GM12865 (cell line): Measurements from ENCODE around the gene FBLN1.
"Not testable (repeated sequence)": the region's sequence is repeated elsewhere in the genome, so short reads cannot be mapped to it uniquely, and the experiment has no call there.

ENCODE experiments used
- DNase-seq: peaks from one replicate; pipeline ENCODE4 v3.0.0; 2010; ENCODE audit warnings: low read depth
- H3K4me3 ChIP-seq: 2 replicates; pipeline ENCODE4 v1.5.1; 2011; ENCODE audit warnings: mild to moderate bottlenecking, low read depth, low read length, control low read depth
- CTCF ChIP-seq: IDR thresholded peaks from 2 replicates; pipeline ENCODE4 v1.5.1; 2011; ENCODE audit warnings: low read length, control low read depth, low read depth, inconsistent platforms; ENCODE audit not compliant: insufficient read depth; ENCODE audit errors: missing control alignments

FBLN1 gene

GRCh38 chr22:45554861-45555260 lies 52.2 kb downstream of the FBLN1 start:
- TF ChIP-seq CTCF = no peak
- no peak overlapping the region for H3K4me3 ChIP-seq
- no peak for DNase-seq

DNA sequence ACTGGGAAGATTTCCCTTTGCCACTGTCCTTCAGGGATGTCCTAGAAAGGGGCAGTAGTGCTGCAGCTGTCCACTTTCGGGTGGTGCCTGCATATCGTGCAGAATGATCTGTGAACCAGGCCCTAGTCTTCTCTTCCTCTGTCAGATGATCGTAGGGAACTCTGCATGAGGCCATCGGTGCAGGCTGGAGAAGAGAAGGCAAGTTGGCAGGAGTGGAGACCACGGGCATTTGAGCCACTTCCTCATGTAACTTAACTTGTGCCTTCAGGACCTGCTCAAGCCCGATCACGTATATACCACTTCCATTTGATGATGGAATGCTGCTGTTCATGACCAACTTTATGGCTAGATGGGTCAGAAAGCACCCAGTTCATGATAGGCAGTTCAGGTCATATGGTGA lies 55.2 kb downstream of the FBLN1 start:
- H3K4me3 ChIP-seq, DNase-seq: not testable (repeated sequence)

GRCh38 chr22:45560092-45560491 lies 57.4 kb downstream of the FBLN1 start:
- DNase-seq, H3K4me3 ChIP-seq: not testable (repeated sequence)

GRCh38 chr22:45560761-45561160 lies 58.1 kb downstream of the FBLN1 start:
- DNase-seq, H3K4me3 ChIP-seq: not testable (repeated sequence)

DNA sequence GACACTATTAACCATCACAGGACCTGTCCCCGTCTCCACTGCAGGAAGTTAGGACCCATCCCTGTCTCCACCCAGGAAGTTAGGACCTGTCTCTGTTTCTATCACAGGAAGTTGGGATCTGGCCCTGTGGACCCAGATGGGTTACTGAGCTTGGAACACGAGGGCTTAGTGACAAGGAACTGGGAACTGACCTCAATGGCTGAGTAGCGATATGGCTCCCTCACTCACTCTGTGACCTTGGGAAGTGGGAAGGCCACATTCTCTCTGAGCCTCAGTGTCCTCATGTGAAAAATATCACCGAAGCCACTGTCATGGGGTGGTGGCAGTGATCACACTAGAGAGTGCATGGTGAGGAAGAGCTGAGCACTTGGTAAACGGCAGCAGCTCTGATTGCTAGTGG lies 59.4 kb downstream of the FBLN1 start:
- no peak for DNase-seq
- TF ChIP-seq CTCF = no peak
- H3K4me3 ChIP-seq = no peak overlapping the region

- TF ChIP-seq CTCF = no peak
- DNase-seq = no peak
- H3K4me3 ChIP-seq = no peak overlapping the region
Observed at GRCh38 chr22:45562537-45563361, 60.1 kb downstream of the FBLN1 start.

DNA sequence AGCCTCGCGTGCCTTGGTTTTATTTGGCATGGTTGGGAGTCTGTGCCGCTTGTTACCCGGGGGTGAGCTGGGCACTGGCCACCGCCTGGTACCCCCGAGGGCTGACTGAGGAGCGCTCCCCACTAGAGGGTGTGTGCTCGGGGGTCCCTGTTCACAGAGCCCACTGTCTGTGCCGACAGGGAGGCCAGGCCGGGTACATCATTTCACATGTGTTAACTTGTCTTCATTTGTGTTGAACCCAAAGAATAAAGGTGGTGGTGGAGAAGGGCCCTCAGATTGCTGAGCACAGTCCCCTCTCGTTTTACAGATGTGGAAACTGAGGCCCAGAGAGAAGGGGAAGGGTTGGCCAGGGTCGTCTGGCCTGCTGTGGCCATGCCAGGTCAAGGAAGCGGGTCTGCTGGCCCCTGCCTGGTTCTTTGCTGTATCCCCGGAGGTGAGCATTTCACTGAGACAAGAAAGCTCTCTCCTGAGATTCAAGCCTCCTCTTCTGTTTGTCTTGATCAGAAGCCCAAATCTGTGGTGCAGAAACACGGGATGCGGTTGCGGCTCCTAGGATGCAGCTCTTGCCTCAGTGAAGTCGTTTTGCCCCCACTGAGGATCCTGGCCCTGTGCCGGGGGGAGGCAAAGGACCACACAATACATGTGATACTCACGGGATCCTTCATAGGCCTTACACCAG lies 60.8 kb downstream of the FBLN1 start:
- H3K4me3 ChIP-seq = no peak overlapping the region
- DNase-seq = no peak
- TF ChIP-seq CTCF = no peak

- TF ChIP-seq CTCF = no peak
- H3K4me3 ChIP-seq = no peak overlapping the region
- no peak for DNase-seq
Observed at GRCh38 chr22:45564349-45565030, 61.8 kb downstream of the FBLN1 start.
